Lung (tissue), 12 donors: ENCODE measurements around the gene RIPK3. TPM values are rescaled to one million over a fixed set of nuclear protein-coding genes. Genes with fewer than 3 reads are reported as not detected.

ENCODE experiments used
- ATAC-seq: fragments of 200-7000 bp; cut with Tn5 transposase; one replicate; pipeline ENCODE4 v1.9.1; 2020; ENCODE audit warnings: moderate number of reproducible peaks; ENCODE audit not compliant: insufficient read depth, low FRiP score
- DNase-seq, 3 donors: peaks; one replicate each; pipeline ENCODE4 v3.0.0-alpha.2; 2013 to 2017
- H3K27ac ChIP-seq, 2 donors: one replicate each; pipeline ENCODE4 v1.5.1; 2013; ENCODE audit warnings: mild to moderate bottlenecking in 2 of 2, moderate library complexity in 2 of 2, control low read depth in 1 of 2, inconsistent platforms in 1 of 2, low read depth in 1 of 2, low read length in 1 of 2
- H3K27me3 ChIP-seq, 3 donors: one replicate each; pipeline ENCODE4 v1.5.1; 2013; ENCODE audit warnings: low read length in 2 of 3; ENCODE audit not compliant: control insufficient read depth in 3 of 3, insufficient read depth in 3 of 3
- H3K36me3 ChIP-seq, 4 donors: one replicate each; pipeline ENCODE4 v1.5.1; 2013; ENCODE audit warnings: low read length in 4 of 4, mild to moderate bottlenecking in 1 of 4, moderate library complexity in 1 of 4; ENCODE audit not compliant: control insufficient read depth in 4 of 4, insufficient read depth in 4 of 4
- H3K4me1 ChIP-seq, 5 donors: one replicate each; pipeline ENCODE4 v1.5.1; 2013; ENCODE audit warnings: low read length in 5 of 5, mild to moderate bottlenecking in 2 of 5, moderate library complexity in 1 of 5; ENCODE audit not compliant: control insufficient read depth in 5 of 5, insufficient read depth in 5 of 5
- H3K4me3 ChIP-seq: one replicate; pipeline ENCODE4 v1.5.1; 2013; ENCODE audit warnings: mild to moderate bottlenecking, control low read depth, moderate library complexity
- H3K9ac ChIP-seq, 2 donors: one replicate each; pipeline ENCODE4 v1.5.1; 2013; ENCODE audit warnings: low read length in 2 of 2, control low read depth in 1 of 2; ENCODE audit not compliant: insufficient read depth in 1 of 2
- H3K9me3 ChIP-seq, 4 donors: one replicate each; pipeline ENCODE4 v1.5.1; 2013; ENCODE audit warnings: low read length in 3 of 4, mild to moderate bottlenecking in 1 of 4, moderate library complexity in 1 of 4; ENCODE audit not compliant: control insufficient read depth in 4 of 4, insufficient read depth in 3 of 4
- CTCF ChIP-seq: IDR thresholded peaks from 2 replicates; pipeline ENCODE4 v1.5.1; 2012; ENCODE audit warnings: mild to moderate bottlenecking; ENCODE audit errors: control extremely low read depth, extremely low read depth
- WGBS, 2 donors: extraction: QIAGEN DNeasy Blood & Tissue Kit; methylation state at CpG; one replicate each; pipeline ENCODE4 v1.1.7; 2013; 5-methylcytosine and 5-hydroxymethylcytosine counted together
- polyA plus RNA-seq, 2 donors: library from polyadenylated mRNA; stranded (reverse); fragments of 200-250 nt; gene quantifications; one replicate each; pipeline ENCODE4 v1.2.1, GENCODE V29; 2013
- total RNA-seq, 2 donors: library from RNA; depleted of rRNA in 1 of 2; stranded (reverse); fragments of >200 nt in 1 of 2; gene quantifications; one replicate each; pipeline ENCODE4 v1.2.1, GENCODE V29; 2014 to 2021
- donor health status: control.
- donor health status: control.
- donor health status: Bipolar disorder and iron deficiency.
- donor health status: healthy.
- donor health status: DM: yes; HTN: yes; CAD: no.

The RIPK3 gene
- total and polyA plus RNA-seq, 4 donors = 6.4 to 26.0 (median 18.2) TPM

DNA sequence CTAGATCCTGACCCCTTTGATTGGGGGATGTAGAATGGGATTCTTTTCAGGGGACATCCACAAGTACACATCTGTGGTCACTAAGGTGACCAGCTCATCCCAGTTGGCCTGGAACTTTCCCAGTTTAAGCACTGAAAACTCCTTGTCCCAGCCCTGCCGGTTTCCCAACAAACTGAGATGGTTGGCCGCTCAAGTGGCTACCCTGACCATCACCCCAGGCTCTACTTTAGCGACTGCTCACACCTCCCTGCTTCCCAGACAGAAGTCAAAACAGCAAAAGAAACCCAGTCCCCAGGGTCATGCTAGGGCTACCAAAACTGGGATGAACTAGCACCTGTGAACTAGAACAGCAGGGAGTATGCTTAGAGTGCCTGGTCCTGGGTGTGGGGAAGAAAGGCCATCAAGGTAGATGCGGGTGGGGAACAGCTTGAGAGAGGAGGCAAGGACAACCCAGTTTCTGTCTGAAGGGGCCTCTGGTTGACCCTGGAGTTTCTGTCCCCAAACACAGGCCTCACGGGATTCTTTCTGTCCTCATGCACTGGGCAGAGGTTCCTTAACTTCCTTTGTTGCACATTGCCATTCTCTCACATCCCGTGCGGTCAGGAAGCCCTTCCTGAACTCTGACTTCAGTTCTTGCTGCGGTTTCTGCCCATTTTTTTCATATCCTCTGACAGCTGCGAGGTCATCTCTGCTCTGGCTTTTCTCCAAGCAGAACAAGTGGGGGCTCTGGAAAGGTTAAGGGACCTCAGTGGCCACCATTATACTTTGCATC lies 26.9 kb downstream of the RIPK3 start:
- TF ChIP-seq CTCF = no peak
- Histone ChIP-seq H3K36me3 (peaks cover 0 to 3% (median 0%) of the 10 kb centered on the region in 4 donors), H3K27ac (peak overlapping the region; percentile 43 to 75), H3K9ac (no peak overlapping the region), H3K9me3 (no peaks in the 10 kb centered on the region), H3K4me3 (no peak overlapping the region), H3K27me3 (peaks cover 0 to 20% (median 14%) of the 10 kb centered on the region in 3 donors), H3K4me1 (peaks cover 9 to 53% (median 11%) of the 10 kb centered on the region in 5 donors)
- 28 to 50% methylated on average over 9 of the region's 9 CpGs for WGBS, 2 donors
- ATAC-seq = no peak
- peak in 2 of 3 donors; percentile 31 to 64 for DNase-seq

GRCh38 chr14:24311837-24312615 lies 27.8 kb downstream of the RIPK3 start:
- no peak overlapping the region for H3K4me3 ChIP-seq
- H3K9me3 ChIP-seq = no peaks in the 10 kb centered on the region
- peaks cover 0 to 9% (median 5%) of the 10 kb centered on the region in 4 donors for H3K36me3 ChIP-seq
- H3K27me3 ChIP-seq = peaks cover 0 to 11% (median 6%) of the 10 kb centered on the region in 3 donors
- H3K9ac ChIP-seq = peak overlapping the region in 1 of 2 donors; percentile 44
- no peak for TF ChIP-seq CTCF
- H3K4me1 ChIP-seq = peaks cover 9 to 55% (median 11%) of the 10 kb centered on the region in 5 donors
- no peak for DNase-seq
- 60 to 77% methylated on average over 1 of the region's 1 CpG for WGBS, 2 donors
- peak overlapping the region in 1 of 2 donors; percentile 92 for H3K27ac ChIP-seq
- no peak for ATAC-seq

- peak within 1 kb of the TSS; percentile 42 for H3K4me3 ChIP-seq
- no peak for TF ChIP-seq CTCF
- H3K9ac ChIP-seq = peak within 1 kb of the TSS in 1 of 2 donors; percentile 44
- ATAC-seq (peak; percentile 79), DNase-seq (peak; percentile 79 to 88 (median 85))
- H3K9me3 ChIP-seq = no peaks in the 10 kb centered on the region
- peaks cover 4 to 45% (median 9%) of the 10 kb centered on the region in 5 donors for H3K4me1 ChIP-seq
- peaks cover 0 to 4% (median 0%) of the 10 kb centered on the region in 3 donors for H3K27me3 ChIP-seq
- WGBS, 2 donors = 5 to 8% methylated on average over 91 to 99 of the region's 99 CpGs
- H3K36me3 ChIP-seq = peaks cover 2 to 17% (median 12%) of the 10 kb centered on the region in 4 donors
- peak within 1 kb of the TSS; percentile 55 to 92 for H3K27ac ChIP-seq
These were observed 28.9 kb downstream of the RIPK3 start, which contains the start of gene LTB4R for GRCh38 chr14:24310646-24311604. Gene LTB4R, plus strand, starts transcription at chr14:24311502. Its CDS starts 4,150 bp downstream, at chr14:24315652.
